AG09319 (cell line): ENCODE data around the gene THADA.

Source experiments
- DNase-seq: peaks from one replicate; pipeline ENCODE4 v3.0.0-alpha.2; 2010; ENCODE audit warnings: low read depth; ENCODE audit errors: extremely low read depth
- TF ChIP-seq, protein P1 (sequence below): IDR thresholded peaks from 2 replicates; pipeline ENCODE4 v1.5.1; 2011; ENCODE audit warnings: low read depth, mild to moderate bottlenecking, inconsistent platforms, low read length, moderate library complexity

THADA gene

DNA sequence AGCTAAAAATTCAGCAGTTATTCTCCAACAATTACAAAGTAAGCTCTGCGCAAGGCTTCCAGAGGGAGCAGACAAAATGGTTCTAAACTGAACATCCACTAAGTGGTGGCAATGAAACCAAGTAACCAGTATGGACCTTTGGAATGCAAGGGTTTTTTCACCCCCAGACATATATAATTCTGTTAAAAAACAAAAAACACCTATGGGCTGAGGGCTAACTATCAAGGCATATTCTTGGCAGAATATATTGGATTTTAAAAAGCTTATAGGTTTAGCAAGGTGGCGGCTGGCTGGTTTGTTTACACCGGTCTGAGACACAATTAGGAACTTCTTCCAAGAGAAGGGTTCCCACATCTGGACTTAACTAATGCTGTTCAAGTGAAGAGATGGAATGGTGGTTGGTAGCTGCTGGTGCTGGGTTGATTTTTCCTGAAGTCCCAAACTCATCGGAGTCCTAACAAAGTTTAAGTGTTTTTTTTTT, 372.3 kb downstream of the THADA start:
- TF ChIP-seq, protein P1, sequence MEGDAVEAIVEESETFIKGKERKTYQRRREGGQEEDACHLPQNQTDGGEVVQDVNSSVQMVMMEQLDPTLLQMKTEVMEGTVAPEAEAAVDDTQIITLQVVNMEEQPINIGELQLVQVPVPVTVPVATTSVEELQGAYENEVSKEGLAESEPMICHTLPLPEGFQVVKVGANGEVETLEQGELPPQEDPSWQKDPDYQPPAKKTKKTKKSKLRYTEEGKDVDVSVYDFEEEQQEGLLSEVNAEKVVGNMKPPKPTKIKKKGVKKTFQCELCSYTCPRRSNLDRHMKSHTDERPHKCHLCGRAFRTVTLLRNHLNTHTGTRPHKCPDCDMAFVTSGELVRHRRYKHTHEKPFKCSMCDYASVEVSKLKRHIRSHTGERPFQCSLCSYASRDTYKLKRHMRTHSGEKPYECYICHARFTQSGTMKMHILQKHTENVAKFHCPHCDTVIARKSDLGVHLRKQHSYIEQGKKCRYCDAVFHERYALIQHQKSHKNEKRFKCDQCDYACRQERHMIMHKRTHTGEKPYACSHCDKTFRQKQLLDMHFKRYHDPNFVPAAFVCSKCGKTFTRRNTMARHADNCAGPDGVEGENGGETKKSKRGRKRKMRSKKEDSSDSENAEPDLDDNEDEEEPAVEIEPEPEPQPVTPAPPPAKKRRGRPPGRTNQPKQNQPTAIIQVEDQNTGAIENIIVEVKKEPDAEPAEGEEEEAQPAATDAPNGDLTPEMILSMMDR = no peak
- DNase-seq = no peak

DNA sequence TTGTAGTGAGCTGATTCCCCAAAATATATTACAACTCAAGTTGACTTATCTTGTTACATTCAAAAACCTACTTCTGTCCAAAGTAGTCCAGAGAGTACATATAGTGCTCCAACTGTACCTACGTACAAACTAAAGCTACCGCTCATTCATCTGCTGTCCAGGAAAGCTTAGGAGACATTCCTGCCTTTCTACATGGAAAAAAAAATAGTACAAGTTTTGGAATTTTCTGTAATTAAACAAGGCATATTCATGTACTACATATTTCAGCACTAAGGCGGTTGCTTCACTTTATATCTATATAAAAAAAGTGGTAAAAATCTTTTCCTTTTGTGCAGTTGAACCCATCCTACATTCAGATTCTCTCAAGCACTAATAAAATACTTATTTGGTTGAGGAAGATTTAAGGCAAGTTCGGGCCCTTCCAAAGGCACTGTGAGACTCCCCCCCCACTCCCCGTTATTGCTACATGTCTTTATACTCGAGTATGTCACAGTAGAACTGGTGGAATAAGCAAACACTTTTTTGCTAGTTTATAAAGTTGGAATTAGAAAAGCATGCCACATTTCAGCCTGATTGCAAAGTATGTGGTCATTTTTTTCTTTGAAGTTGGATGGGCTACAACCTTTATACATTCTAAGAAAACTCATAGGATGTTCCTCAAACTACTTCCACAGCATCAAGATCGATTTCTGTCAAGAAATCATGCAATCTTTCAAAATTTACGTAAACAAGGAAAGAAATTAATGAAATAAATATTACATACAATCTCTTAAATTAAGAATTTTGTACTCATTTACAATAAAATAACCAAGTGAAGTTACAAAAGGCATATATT, 373.1 kb downstream of the THADA start:
- no peak for DNase-seq

DNA sequence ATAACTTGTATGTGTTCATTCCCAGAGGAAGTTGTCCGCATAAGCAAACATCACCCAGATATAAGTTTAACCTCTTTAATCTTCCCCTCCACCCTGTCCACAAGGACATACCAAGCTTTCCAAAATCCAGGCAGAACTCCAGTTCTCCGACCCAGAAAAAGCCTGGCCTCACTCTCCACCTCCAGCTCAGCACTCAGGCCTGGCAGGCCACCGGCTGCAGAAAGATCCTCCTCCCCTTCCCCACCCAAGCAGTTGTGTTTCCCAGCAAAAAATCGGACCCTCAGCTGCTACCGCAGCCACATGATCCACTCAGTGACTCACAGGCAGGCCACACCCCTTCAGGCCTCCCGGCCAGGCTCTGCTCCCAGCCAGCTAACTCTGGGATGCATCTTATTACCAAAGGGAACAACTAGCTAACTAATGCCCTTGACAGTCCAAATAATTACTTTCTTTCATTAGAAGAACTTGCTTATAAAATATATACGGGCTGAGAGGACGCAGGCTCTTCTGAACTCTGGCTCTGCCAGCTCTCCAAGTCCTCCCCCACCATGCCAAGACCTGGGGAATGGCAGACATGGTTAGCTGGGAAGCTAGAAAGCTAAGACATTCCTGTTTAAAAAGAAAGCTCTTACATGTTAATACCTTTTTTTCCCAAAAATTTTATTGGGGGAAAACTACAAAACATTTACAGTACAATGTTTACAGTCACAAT, 373.9 kb downstream of the THADA start:
- peak; percentile 93 for DNase-seq
- TF ChIP-seq, protein P1 = no peak

More for the DNA sequence above, 373.1 kb downstream of the THADA start:
- TF ChIP-seq, protein P1 = no peak

DNA sequence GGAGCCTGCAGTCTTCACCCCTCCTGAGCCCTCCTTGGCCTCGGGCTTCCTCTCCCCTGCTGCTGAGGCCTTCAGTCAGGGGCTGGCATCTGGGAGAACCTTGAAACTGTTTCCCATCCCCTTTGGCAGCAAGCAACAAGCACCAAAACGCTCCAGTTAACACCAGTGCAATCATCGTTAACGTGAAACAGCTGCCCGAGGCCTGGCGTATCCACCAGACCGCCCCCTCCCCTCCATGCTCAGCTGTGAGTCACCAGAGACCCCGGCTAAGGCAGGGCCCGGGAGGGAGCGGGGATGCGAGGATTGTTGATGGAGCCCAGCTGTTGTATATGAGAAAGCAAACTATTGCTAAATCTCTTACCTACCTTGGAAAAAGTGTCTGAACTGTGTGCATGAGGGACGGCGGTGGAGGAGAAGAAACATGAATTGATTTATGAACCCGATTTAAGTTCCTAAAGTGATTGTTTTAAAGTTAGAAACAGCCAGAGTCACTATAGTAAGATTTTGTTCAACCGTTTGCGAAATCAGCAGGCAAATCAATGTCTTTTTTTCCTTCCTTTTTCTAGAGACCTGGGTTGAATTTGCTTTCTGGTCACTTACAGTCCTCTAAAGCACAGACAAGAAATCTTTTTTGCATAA, 374.6 kb downstream of the THADA start:
- TF ChIP-seq, protein P1 = no peak
- DNase-seq = peak; percentile 96

DNA sequence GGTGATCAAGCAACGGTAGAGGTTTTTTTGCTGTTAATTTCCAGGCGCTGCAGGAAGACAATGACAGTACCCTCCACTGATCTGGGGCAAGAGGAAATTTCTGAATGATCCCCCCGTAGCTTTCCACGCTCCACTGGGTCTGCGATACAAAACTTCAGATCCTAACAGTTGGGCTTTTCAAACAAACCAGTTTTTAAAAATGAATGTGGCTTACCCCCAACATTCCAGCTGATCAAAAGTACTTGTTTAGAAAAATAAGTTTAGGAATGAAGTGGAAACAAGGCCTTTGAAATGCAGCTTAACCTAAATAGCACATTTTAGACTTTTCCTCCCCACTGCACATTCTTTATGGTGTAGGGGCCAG, 375.1 kb downstream of the THADA start:
- TF ChIP-seq, protein P1 = no peak

DNA sequence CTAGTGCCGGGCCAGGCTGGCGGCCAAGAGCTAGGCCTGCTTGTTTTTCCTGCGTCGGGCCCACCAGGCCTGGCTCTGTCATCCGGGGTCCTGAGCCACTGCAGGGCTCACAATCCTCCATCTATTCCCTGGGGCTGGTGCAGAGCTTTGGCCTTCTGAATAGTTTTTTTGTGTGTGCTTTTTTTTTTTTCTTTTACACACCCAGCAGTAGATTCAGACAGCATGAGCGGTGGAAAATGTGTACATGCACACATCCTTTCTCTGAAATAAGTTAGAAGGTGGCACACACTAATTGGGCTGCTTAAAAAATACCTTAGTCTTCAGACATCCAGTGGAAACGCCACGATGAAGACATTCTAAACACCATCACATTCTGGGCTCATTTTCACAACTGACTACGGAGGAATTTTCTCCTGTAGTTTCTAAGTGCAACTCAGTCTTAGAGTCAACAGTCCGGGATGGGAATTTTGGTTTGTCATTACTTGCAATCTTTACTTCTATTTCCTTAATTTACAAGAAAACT, 375.5 kb downstream of the THADA start:
- TF ChIP-seq, protein P1 = no peak
- no peak for DNase-seq

More for the DNA sequence above, 375.1 kb downstream of the THADA start:
- DNase-seq = no peak
